Stimulated activated CD4-positive, alpha-beta T cell treated with anti-CD3 and anti-CD28 coated beads, Interleukin-4, amount 100 ng/mL, for 1 hour (primary cell): ENCODE data around the gene CYP26C1.

Experiments used
- DNase-seq: peaks from one replicate; pipeline ENCODE4 v3.0.0-alpha.2; 2020

CYP26C1 gene

GRCh38 chr10:93059975-93060886 lies at the start of gene CYP26C1:
TSS of gene CYP26C1 (plus strand) at chr10:93060798. CDS start at chr10:93061264, 466 bp downstream.
- DNase-seq: no peak

GRCh38 chr10:93015722-93016121 lies 44.9 kb upstream of the CYP26C1 start:
- no peak for DNase-seq

GRCh38 chr10:93023013-93023650 lies 37.5 kb upstream of the CYP26C1 start:
- DNase-seq: no peak

- no peak for DNase-seq
Observed at GRCh38 chr10:93026072-93026471, 34.5 kb upstream of the CYP26C1 start.

- DNase-seq: no peak
Observed at GRCh38 chr10:93027508-93027907, 33.1 kb upstream of the CYP26C1 start.

- DNase-seq: no peak
Observed at GRCh38 chr10:93028883-93029282, 31.7 kb upstream of the CYP26C1 start.

GRCh38 chr10:93030409-93030808 lies 30.2 kb upstream of the CYP26C1 start:
- DNase-seq: no peak

GRCh38 chr10:93032105-93032808 lies 28.3 kb upstream of the CYP26C1 start:
- DNase-seq: no peak

GRCh38 chr10:93032809-93033137 lies 27.8 kb upstream of the CYP26C1 start:
- no peak for DNase-seq

- DNase-seq: no peak
Observed at GRCh38 chr10:93034426-93034825, 26.2 kb upstream of the CYP26C1 start.

- DNase-seq: no peak
Observed at GRCh38 chr10:93039110-93039509, 21.5 kb upstream of the CYP26C1 start.

- no peak for DNase-seq
Observed at GRCh38 chr10:93039721-93040120, 20.9 kb upstream of the CYP26C1 start.

- DNase-seq: no peak
Observed at GRCh38 chr10:93054486-93054885, 6.1 kb upstream of the CYP26C1 start.

- DNase-seq: no peak
Observed at GRCh38 chr10:93058139-93058538, 2.5 kb upstream of the CYP26C1 start.

GRCh38 chr10:93060887-93061593 lies 442 bp downstream of the CYP26C1 start:
- DNase-seq: no peak

GRCh38 chr10:93061594-93062513 lies 1.3 kb downstream of the CYP26C1 start:
- no peak for DNase-seq

GRCh38 chr10:93062514-93063143 lies 2.0 kb downstream of the CYP26C1 start:
- peak; percentile 47 for DNase-seq

GRCh38 chr10:93063144-93063976 lies 2.8 kb downstream of the CYP26C1 start:
- DNase-seq: no peak

GRCh38 chr10:93063977-93064660 lies 3.5 kb downstream of the CYP26C1 start:
- no peak for DNase-seq
